NCI-H2227 (cell line): ENCODE results near the gene KRT38.
"Not testable (repeated sequence)": the region's sequence is repeated elsewhere in the genome, so short reads cannot be mapped to it uniquely, and the experiment has no call there.

ENCODE experiments used
- DNase-seq: peaks from one replicate; lab custom pipeline; 2025; ENCODE audit not compliant: unreplicated experiment; lab: John Stamatoyannopoulos, UW

KRT38 gene

GRCh38 chr17:41396996-41397660 is 43.7 kb downstream of the KRT38 start, which contains the start of gene KRT31:
KRT31 (minus strand) TSS chr17:41397608; CDS start chr17:41397539, 69 bp downstream.
- DNase-seq: no peak

- DNase-seq: no peak
Observed at GRCh38 chr17:41396340-41396739, 44.4 kb downstream of the KRT38 start.

- DNase-seq: no peak
Observed at GRCh38 chr17:41395611-41396010, 45.2 kb downstream of the KRT38 start.

GRCh38 chr17:41395044-41395443 is 45.7 kb downstream of the KRT38 start:
- DNase-seq: not testable (repeated sequence)

- DNase-seq: no peak
Observed at GRCh38 chr17:41394254-41394996, 46.4 kb downstream of the KRT38 start.

GRCh38 chr17:41393826-41394225 is 47.0 kb downstream of the KRT38 start:
- no peak for DNase-seq

- DNase-seq: no peak
Observed at GRCh38 chr17:41393294-41393693, 47.5 kb downstream of the KRT38 start.

GRCh38 chr17:41392278-41392677 is 48.5 kb downstream of the KRT38 start:
- DNase-seq: no peak

- DNase-seq: no peak
Observed at GRCh38 chr17:41391535-41391934, 49.2 kb downstream of the KRT38 start.

GRCh38 chr17:41390411-41390938 is 50.3 kb downstream of the KRT38 start:
- DNase-seq: no peak

- DNase-seq: no peak
Observed at GRCh38 chr17:41387670-41388069, 53.1 kb downstream of the KRT38 start.

GRCh38 chr17:41386227-41386626 is 54.6 kb downstream of the KRT38 start:
- no peak for DNase-seq
